Lung (tissue), 12 donors: ENCODE measurements around the gene TRAK2. TPM values are rescaled to one million over a fixed set of nuclear protein-coding genes. Genes with fewer than 3 reads are reported as not detected.

Experiments used
- ATAC-seq: fragments of 200-7000 bp; cut with Tn5 transposase; one replicate; pipeline ENCODE4 v1.9.1; 2020; ENCODE audit warnings: moderate number of reproducible peaks; ENCODE audit not compliant: insufficient read depth, low FRiP score
- DNase-seq, 3 donors: peaks; one replicate each; pipeline ENCODE4 v3.0.0-alpha.2; 2013 to 2017
- H3K27ac ChIP-seq, 2 donors: one replicate each; pipeline ENCODE4 v1.5.1; 2013; ENCODE audit warnings: mild to moderate bottlenecking in 2 of 2, moderate library complexity in 2 of 2, control low read depth in 1 of 2, inconsistent platforms in 1 of 2, low read depth in 1 of 2, low read length in 1 of 2
- H3K27me3 ChIP-seq, 3 donors: one replicate each; pipeline ENCODE4 v1.5.1; 2013; ENCODE audit warnings: low read length in 2 of 3; ENCODE audit not compliant: control insufficient read depth in 3 of 3, insufficient read depth in 3 of 3
- H3K36me3 ChIP-seq, 4 donors: one replicate each; pipeline ENCODE4 v1.5.1; 2013; ENCODE audit warnings: low read length in 4 of 4, mild to moderate bottlenecking in 1 of 4, moderate library complexity in 1 of 4; ENCODE audit not compliant: control insufficient read depth in 4 of 4, insufficient read depth in 4 of 4
- H3K4me1 ChIP-seq, 5 donors: one replicate each; pipeline ENCODE4 v1.5.1; 2013; ENCODE audit warnings: low read length in 5 of 5, mild to moderate bottlenecking in 2 of 5, moderate library complexity in 1 of 5; ENCODE audit not compliant: control insufficient read depth in 5 of 5, insufficient read depth in 5 of 5
- H3K4me3 ChIP-seq: one replicate; pipeline ENCODE4 v1.5.1; 2013; ENCODE audit warnings: mild to moderate bottlenecking, control low read depth, moderate library complexity
- H3K9ac ChIP-seq, 2 donors: one replicate each; pipeline ENCODE4 v1.5.1; 2013; ENCODE audit warnings: low read length in 2 of 2, control low read depth in 1 of 2; ENCODE audit not compliant: insufficient read depth in 1 of 2
- H3K9me3 ChIP-seq, 4 donors: one replicate each; pipeline ENCODE4 v1.5.1; 2013; ENCODE audit warnings: low read length in 3 of 4, mild to moderate bottlenecking in 1 of 4, moderate library complexity in 1 of 4; ENCODE audit not compliant: control insufficient read depth in 4 of 4, insufficient read depth in 3 of 4
- CTCF ChIP-seq: IDR thresholded peaks from 2 replicates; pipeline ENCODE4 v1.5.1; 2012; ENCODE audit warnings: mild to moderate bottlenecking; ENCODE audit errors: control extremely low read depth, extremely low read depth
- WGBS, 2 donors: extraction: QIAGEN DNeasy Blood & Tissue Kit; methylation state at CpG; one replicate each; pipeline ENCODE4 v1.1.7; 2013; 5-methylcytosine and 5-hydroxymethylcytosine counted together
- polyA plus RNA-seq, 2 donors: library from polyadenylated mRNA; stranded (reverse); fragments of 200-250 nt; gene quantifications; one replicate each; pipeline ENCODE4 v1.2.1, GENCODE V29; 2013
- total RNA-seq, 2 donors: library from RNA; depleted of rRNA in 1 of 2; stranded (reverse); fragments of >200 nt in 1 of 2; gene quantifications; one replicate each; pipeline ENCODE4 v1.2.1, GENCODE V29; 2014 to 2021
- donor health status: control.
- donor health status: control.
- donor health status: Bipolar disorder and iron deficiency.
- donor health status: healthy.
- donor health status: DM: yes; HTN: yes; CAD: no.

Gene TRAK2
- total and polyA plus RNA-seq, 4 donors: 13.1 to 62.7 (median 29.2) TPM

GRCh38 chr2:201419057-201419635 lies 32.1 kb downstream of the TRAK2 start:
- TF ChIP-seq CTCF: no peak
- no peaks in the 10 kb centered on the region for H3K9me3 ChIP-seq
- H3K9ac ChIP-seq: no peak overlapping the region
- H3K36me3 ChIP-seq: peaks cover 2 to 8% (median 4%) of the 10 kb centered on the region in 4 donors
- H3K27ac ChIP-seq: no peak overlapping the region
- peaks cover 0 to 23% (median 4%) of the 10 kb centered on the region in 5 donors for H3K4me1 ChIP-seq
- 60 to 76% methylated on average over 3 of the region's 3 CpGs for WGBS, 2 donors
- ATAC-seq (peak; percentile 41), DNase-seq (no peak)
- H3K27me3 ChIP-seq: no peaks in the 10 kb centered on the region
- no peak overlapping the region for H3K4me3 ChIP-seq

- H3K9me3 ChIP-seq: no peaks in the 10 kb centered on the region
- WGBS, 2 donors: 9 to 33% methylated on average over 2 of the region's 2 CpGs
- no peak overlapping the region for H3K4me3 ChIP-seq
- peaks cover 2 to 11% (median 8%) of the 10 kb centered on the region in 4 donors for H3K36me3 ChIP-seq
- peaks cover 0 to 33% (median 14%) of the 10 kb centered on the region in 5 donors for H3K4me1 ChIP-seq
- DNase-seq (no peak), ATAC-seq (no peak)
- H3K27ac ChIP-seq: peak overlapping the region in 1 of 2 donors; percentile 53
- H3K27me3 ChIP-seq: no peaks in the 10 kb centered on the region
- H3K9ac ChIP-seq: no peak overlapping the region
- no peak for TF ChIP-seq CTCF
Measured at GRCh38 chr2:201415149-201415548, 36.1 kb downstream of the TRAK2 start.

- H3K4me1 ChIP-seq: peaks cover 0 to 30% (median 18%) of the 10 kb centered on the region in 5 donors
- peak overlapping the region; percentile 11 to 50 for H3K9ac ChIP-seq
- H3K9me3 ChIP-seq: no peaks in the 10 kb centered on the region
- peak overlapping the region in 1 of 2 donors; percentile 82 for H3K27ac ChIP-seq
- H3K4me3 ChIP-seq: no peak overlapping the region
- peak in 2 of 3 donors; percentile 52 to 61 for DNase-seq
- ATAC-seq: no peak
- H3K36me3 ChIP-seq: peaks cover 0 to 8% (median 4%) of the 10 kb centered on the region in 4 donors
- no peak for TF ChIP-seq CTCF
- no peaks in the 10 kb centered on the region for H3K27me3 ChIP-seq
- 5 to 12% methylated on average over 3 of the region's 3 CpGs for WGBS, 2 donors
Measured at GRCh38 chr2:201414099-201415023, 36.9 kb downstream of the TRAK2 start.
